GM08714 (cell line): Measurements from ENCODE around the gene CCL23.

Experiments
- H3K4me3 ChIP-seq: fragments of 200-500 bp; sonication (Bioruptor generic); 2 replicates; pipeline ENCODE4 v1.5.1; 2014; ENCODE audit warnings: mild to moderate bottlenecking, low read length, inconsistent platforms
- ZNF274 ChIP-seq: IDR thresholded peaks from 2 replicates; pipeline ENCODE4 v1.6.1; 2012; ENCODE audit warnings: mild to moderate bottlenecking, low read depth, low read length

Gene CCL23, protein sequence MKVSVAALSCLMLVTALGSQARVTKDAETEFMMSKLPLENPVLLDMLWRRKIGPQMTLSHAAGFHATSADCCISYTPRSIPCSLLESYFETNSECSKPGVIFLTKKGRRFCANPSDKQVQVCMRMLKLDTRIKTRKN

DNA sequence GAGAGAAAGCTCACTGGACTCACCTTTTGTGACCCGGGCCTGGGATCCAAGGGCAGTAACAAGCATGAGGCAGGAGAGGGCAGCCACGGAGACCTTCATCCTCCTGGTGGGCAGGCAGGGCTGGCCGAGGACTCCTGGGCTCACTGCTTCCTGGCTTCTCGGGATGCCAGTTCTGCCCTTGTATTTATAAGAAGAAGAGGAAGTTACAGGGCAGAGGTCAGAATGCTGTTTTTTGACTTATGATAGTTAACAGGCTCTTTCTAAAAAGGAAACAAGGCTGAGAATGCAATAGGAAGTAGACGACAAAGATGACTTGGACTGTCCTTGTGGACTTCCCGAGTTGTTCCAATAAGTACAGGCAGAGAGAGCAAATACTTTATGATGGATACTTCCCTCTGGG, at the start of gene CCL23:
Gene CCL23, minus strand, starts transcription at position 174 of the 400 bp plus-strand sequence. Its CDS starts 75 bp downstream, at position 99.
- H3K4me3 ChIP-seq: no peak within 1 kb of the TSS
- TF ChIP-seq ZNF274: no peak

DNA sequence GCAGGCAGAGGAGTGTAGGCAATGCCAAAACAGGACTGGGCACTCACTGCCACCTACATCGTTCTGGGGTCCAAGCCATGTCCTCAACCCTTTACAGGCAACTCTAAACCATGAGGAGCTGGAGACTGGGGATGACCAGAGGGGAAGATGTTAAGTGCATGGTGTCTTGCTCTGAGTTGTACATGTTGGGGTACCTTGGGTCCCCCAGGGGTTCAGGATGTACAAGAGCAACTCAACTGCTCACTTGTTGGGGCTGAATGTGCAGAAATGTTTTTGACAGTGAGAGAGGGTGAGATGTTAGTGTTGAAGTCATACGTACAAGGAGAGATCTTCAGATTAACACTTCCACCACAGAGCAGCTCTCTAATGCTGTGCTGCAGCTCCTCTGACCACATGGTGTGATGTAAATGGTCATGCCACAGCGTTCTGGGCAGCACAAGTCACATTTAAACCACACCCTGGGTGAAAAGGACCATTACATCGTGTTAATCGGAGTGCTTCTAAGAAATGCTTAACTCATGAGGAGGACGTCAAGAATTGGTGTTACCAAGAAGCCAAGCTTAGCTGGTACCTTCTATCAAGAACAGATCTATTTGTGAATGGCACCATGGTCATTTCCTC, 48.7 kb upstream of the CCL23 start:
- TF ChIP-seq ZNF274: no peak

DNA sequence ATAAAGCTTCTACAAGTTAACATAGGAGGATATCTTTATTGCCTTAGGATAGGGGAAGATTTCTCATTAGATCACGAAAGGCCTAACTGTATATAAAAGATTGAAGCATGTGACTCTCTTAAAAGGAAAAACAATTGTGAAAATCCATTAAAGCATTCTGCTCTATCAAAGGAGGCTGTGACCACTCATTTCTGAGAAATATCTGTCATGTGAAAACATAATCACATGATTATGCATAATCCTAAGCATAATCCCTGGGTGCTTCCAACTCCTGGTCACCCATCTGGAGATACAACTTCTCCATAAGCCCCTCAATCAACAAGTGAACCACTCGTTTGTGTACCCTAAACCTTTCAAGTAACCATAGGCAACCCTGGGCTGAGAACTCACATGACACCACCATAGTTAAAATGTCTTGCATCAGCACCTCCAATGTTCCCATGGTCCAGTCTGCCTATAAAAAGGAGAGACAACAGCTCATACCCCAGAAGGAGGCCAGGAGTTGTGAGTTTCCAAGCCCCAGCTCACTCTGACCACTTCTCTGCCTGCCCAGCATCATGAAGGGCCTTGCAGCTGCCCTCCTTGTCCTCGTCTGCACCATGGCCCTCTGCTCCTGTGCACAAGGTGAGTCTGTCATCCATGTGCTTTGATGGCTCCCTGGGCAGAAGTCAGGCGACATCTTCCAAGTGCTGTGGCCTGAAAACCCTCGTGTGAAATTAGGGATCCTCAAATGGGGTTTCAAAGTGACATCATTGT, 46.2 kb upstream of the CCL23 start, which contains the start of gene CCL18:
Gene CCL18, plus strand, starts transcription at position 487 of the 756 bp plus-strand sequence. Its CDS starts 71 bp downstream, at position 558.
- no peak for TF ChIP-seq ZNF274
- no peak within 1 kb of the TSS for H3K4me3 ChIP-seq

More for the DNA sequence above, 48.7 kb upstream of the CCL23 start:
- H3K4me3 ChIP-seq: no peak overlapping the region

DNA sequence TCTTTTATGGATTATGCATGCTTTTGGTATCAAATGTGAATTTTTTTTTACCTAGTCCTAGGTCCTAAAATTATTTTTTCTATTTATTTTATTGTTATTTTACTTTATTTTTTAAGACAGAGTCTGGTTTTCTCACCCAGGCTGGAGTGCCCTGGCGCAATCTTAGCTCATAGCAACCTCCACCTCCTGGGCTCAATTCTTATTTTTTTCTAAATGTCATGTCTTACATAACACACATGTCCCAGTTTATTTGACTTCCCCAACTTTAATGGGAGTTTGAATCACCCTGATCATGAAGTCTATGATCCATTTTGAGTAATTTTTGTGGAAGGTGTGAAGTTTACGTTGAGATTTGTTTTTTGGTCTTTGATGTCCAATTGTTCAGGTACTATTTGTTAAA, 43.0 kb upstream of the CCL23 start:
- no peak overlapping the region for H3K4me3 ChIP-seq
- no peak for TF ChIP-seq ZNF274

DNA sequence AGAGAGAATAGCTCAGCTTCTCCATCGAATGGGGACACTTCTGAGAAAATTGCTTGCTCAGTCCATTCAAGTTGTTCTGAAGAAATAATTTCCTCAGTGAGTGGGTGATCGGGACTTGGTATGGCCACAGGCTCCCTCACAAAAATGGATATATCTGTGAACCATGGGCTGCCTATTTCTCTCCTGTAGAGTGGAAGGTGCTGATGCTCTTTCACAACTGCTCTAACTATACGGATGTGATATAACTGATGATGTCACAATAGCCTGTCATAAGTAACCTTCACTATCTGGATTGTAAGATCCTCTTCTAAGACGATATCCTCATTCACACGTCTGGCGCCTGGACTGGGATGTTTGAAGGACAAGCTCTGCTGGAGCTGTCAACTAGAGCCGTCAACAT, 41.6 kb upstream of the CCL23 start:
- TF ChIP-seq ZNF274: no peak
- H3K4me3 ChIP-seq: no peak overlapping the region

DNA sequence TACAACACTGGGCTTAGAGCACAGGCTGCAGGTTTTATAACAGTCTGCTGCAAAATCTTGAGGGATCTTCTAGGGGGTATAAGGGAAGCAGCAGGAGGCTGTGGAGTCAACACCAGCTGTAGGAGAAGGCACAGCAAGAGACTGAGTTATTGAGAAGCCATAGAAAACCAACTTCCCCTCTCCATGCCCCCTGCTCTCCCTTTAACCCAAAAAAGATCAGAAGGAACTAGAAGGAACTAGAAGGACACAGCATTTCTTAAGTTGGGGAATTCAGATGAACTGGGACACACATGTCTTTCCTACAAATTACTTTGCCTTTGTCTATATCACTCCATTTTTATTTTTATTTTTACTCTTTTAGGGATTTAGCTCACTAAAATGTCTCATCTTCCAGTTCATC, 40.1 kb upstream of the CCL23 start:
- TF ChIP-seq ZNF274: no peak
- H3K4me3 ChIP-seq: no peak overlapping the region

DNA sequence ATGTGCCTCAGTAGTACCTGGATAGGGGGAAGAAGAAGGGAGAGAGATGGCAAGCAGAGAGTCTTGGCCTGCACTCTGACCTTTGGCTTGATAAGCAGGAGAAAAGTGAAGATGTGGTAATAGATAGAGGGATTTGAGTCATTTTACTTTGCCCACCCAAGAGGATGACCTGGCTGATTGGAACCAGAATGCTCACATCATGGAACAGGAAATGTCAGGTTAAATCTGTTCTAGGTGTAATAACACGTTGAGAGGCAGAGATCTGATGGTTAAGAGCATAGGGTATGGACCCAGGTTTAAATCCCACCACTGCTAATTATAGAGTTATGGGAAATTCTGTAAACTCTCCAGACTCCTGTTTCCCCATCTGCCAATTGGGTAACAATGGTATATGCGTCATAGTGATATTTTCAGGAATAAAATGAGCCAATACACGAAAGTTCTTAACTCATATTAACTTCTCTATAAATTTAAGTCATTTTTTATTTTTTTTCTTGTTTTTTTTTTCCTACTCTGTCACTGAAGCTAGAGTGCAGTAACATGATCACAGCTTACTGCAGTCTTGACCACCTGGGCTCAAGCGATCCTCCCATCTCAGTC, 38.2 kb upstream of the CCL23 start:
- TF ChIP-seq ZNF274: no peak
- H3K4me3 ChIP-seq: no peak overlapping the region

DNA sequence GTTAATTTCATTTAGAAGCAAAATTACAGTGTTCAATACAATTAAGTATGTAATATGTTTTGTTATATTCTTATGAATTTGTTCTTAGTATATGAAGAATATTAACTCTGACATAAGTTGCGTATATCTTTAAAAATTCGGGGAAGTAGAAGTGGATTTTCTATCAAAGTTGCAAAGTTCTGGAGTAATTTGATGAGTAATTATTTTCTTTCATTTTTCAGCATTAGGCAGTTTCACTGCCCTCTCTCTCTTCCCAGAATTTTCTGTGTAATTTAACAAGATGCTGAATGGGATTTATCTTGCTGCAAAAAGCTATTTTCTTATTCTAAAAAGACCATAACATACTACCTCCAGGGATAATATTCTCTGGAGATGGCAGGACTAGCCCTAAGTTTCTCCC, 37.4 kb upstream of the CCL23 start:
- no peak overlapping the region for H3K4me3 ChIP-seq
- no peak for TF ChIP-seq ZNF274

DNA sequence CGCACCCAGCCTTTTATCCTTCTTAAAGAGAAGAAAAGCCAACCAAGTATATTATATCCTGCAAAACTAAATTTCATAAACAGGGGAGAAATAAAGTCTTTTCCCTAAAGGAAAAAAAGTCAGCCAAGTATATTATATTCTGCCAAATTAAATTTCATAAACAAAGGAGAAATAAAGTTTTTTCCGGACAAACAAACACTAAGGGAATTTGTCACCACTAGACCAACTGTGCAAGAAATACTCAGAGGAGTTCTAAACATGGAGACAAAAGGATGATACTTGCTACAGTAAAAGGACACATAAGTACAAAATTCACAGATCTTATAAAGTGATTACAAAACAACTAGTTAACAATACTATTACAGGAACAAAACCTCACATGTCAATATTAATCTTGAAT, 31.9 kb upstream of the CCL23 start:
- no peak for TF ChIP-seq ZNF274
- no peak overlapping the region for H3K4me3 ChIP-seq

DNA sequence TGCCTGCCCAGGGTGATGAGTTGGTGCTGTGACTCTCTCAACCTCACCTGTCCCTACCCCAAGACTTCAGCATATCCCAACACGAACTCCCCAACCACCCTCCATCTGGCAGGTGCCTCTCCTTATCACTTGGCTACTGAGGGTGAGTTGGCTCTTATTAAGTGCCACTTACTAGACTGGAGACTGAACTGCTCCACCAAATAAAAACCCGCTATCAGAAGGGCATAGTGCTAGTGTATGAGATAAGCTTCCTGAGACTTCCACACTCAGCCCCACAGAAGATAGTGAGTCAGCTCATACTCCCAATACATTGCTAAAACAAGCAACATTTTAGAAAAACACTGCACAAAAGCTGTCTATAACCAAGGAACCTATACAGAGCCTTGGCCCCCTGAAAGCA, 30.3 kb upstream of the CCL23 start:
- no peak for TF ChIP-seq ZNF274
- H3K4me3 ChIP-seq: no peak overlapping the region

DNA sequence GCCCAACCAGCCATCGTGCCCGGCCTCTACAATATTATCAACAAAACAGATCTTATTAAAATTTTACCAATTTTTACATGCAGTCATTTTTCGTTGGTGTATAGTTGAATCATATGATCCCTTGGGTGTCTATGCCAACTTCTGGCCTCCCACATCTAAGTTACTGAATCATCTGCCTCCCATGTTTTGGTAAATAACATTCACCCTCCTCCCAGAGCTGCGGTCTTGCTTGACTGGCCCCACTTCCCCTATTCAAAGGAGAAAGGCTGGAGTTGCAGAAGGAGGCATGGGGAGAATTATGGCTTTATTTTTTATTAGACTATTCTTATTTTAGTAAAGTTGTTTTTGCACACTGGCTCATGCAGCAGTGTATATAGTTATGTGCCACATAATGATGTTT, 18.5 kb upstream of the CCL23 start:
- TF ChIP-seq ZNF274: no peak
- H3K4me3 ChIP-seq: no peak overlapping the region

DNA sequence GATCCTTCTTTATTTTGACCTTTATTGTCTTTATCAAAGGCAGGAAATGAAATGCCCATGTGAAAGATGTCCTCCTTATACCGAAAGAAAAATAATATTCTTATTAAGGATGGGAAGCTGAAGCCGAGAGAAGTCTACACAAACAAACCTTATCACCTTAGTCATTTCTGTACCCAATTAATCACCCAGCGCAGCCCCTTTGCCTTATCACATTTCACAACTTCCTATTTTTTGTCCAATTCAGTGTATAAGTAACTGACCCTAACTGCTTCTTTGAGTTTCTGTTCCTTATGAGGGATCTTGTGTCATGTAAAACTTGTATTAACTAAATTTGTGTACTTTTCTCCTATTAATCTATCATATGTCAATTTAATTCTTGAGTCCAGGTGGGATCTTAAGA, 16.4 kb upstream of the CCL23 start:
- TF ChIP-seq ZNF274: no peak
- H3K4me3 ChIP-seq: no peak overlapping the region

DNA sequence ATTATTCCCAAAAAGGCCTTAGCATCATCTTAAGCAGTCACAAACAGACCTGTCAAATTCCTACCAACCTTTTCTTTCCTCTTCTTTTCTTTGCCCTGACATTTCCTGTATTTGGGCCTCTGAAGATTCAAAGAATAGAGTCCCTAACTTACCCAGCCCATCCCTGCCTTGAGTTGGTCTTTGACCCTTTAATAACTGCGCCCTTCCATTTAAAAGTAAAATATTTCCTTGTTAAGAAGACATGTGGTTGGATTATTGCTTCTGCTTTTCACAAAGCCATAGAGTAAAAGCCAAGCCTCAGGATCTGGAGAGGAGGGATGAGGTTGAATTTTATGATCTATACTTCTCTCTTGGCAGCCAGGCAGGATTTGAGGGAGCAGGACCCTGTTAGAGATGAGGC, 13.2 kb upstream of the CCL23 start:
- TF ChIP-seq ZNF274: no peak
- H3K4me3 ChIP-seq: no peak overlapping the region

DNA sequence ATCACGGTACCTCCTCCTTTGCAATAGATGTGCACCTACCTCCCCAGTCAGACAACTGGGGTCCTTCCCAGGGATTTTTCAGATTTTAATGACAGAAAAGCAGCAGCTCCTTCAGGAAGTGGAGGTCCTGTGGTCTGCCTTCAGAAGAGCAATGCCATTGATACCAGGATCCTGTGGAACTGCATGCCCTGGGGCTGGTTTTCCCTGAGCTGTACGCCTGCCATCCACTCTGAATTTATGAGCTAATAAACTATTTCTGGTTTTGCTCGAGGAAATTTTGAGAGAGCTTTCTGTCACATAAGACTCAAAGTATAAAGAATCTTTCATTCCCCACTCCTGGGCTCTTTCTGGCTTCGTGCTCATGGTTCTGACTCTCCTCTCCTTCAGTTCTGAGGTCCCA, 10.0 kb upstream of the CCL23 start:
- TF ChIP-seq ZNF274: no peak
- no peak overlapping the region for H3K4me3 ChIP-seq
